ENCODE results near the gene JADE3.

- no peak for TF ChIP-seq POLR2AphosphoS5 (IDR thresholded peaks at IDR 0.05)
- no peak for TF ChIP-seq CTCF (IDR thresholded peaks at IDR 0.05)
- no peak for TF ChIP-seq EP300 (IDR thresholded peaks at IDR 0.05)
Measured at GRCh38 chrX:46994096-46994495, 81.9 kb downstream of the JADE3 start.

Data from stomach (tissue), 4 donors.